GM23248 (cell line): ENCODE data around the gene SLC12A4.
"Not testable (repeated sequence)": the region's sequence is repeated elsewhere in the genome, so short reads cannot be mapped to it uniquely, and the experiment has no call there.

Experiments
- EZH2 ChIP-seq: fragments of 200-600 bp; sonication (generic); IDR thresholded peaks from 2 replicates; pipeline ENCODE4 v1.6.1; 2018; ENCODE audit warnings: antibody characterized with exemption, mild to moderate bottlenecking; ENCODE audit not compliant: insufficient read depth, poor library complexity, severe bottlenecking
- EZH2phosphoT487 ChIP-seq: fragments of 200-600 bp; sonication (generic); IDR thresholded peaks from 2 replicates; pipeline ENCODE4 v1.6.1; 2018; ENCODE audit warnings: antibody characterized with exemption, moderate library complexity, mild to moderate bottlenecking, low read depth; ENCODE audit not compliant: insufficient read depth

DNA sequence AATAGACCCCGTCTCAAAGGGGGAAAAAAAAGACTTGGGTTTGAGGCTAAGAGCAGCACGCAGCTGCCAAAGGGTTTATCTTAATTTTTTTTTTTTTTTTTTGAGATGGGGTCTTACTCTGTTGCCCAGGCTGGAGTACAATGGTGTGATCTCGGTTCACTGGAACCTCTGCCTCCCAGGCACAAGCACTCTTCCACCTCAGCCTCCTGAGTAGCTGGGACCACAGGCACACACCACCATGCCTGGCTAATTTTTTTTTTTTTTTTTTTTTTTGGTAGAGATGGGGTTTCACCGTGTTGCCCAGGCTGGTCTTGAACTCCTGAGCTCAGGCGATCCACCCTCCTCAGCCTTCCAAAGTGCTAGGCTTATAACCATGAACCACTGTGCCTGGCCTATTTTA, 30.7 kb downstream of the SLC12A4 start:
- TF ChIP-seq EZH2phosphoT487, EZH2: not testable (repeated sequence)
